Measurements from ENCODE around the gene SGO1.

The SGO1 gene

DNA sequence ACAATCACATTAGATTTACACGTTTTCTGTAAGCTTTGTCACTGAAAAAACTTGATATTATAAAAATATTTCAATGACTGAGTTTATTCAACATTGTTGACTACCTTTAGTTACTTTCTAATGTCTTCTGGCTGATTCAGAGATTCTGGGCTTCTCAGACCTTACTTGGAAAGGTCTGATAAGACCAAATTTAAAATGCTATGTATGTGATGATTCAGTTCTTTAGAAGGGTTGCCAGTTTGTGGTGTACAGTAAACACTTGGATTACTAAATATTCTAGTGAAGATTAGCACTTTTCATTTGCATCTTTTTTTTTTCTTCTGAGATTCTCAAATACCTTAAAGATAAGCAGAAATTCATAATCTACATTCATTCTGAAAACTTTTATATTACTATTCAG lies 49.8 kb downstream of the SGO1 start:
- TF ChIP-seq, protein P1, sequence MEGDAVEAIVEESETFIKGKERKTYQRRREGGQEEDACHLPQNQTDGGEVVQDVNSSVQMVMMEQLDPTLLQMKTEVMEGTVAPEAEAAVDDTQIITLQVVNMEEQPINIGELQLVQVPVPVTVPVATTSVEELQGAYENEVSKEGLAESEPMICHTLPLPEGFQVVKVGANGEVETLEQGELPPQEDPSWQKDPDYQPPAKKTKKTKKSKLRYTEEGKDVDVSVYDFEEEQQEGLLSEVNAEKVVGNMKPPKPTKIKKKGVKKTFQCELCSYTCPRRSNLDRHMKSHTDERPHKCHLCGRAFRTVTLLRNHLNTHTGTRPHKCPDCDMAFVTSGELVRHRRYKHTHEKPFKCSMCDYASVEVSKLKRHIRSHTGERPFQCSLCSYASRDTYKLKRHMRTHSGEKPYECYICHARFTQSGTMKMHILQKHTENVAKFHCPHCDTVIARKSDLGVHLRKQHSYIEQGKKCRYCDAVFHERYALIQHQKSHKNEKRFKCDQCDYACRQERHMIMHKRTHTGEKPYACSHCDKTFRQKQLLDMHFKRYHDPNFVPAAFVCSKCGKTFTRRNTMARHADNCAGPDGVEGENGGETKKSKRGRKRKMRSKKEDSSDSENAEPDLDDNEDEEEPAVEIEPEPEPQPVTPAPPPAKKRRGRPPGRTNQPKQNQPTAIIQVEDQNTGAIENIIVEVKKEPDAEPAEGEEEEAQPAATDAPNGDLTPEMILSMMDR (IDR thresholded peaks at IDR 0.05), result no peak

DNA sequence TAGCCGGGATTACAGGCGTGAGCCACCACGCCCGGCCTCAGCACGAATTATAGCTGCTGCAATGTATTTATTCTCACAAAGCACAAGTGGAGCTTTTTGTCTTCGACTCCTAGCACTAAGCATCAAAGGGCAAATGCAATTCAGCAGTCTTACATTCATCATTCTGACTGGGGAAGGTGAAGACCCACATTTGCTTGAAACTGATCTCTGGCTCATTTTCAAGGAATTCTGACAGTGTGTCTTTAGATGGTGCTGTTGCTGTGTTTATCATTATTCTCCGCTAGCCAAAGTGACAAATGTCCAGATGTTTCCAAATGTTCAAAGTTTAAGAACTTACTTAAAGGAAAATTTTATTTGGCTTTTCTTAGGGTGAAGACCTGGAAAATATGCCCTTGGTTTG lies 55.9 kb downstream of the SGO1 start:
- TF ChIP-seq, protein P1 (IDR thresholded peaks at IDR 0.05), result no peak

DNA sequence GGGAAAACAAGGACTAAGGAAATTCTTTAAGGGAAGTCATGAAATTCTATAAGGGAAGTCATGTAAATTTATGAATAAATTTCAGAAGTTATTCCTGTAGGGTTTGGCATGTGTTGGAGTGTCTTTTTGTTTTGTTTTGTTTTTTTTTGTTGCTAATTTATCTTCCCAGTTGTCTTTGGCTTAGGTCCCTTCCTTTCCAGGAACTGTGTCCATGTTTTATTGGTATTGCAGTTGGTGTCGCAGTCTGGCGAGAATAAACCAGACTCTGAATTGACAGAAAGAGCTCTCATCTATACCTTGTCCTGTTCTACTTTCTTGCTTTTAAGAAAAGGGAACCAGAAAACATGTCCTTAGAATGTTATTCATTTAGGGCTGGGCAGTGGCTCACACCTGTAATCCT lies 57.6 kb downstream of the SGO1 start:
- TF ChIP-seq, protein P1 (IDR thresholded peaks at IDR 0.05), result no peak

DNA sequence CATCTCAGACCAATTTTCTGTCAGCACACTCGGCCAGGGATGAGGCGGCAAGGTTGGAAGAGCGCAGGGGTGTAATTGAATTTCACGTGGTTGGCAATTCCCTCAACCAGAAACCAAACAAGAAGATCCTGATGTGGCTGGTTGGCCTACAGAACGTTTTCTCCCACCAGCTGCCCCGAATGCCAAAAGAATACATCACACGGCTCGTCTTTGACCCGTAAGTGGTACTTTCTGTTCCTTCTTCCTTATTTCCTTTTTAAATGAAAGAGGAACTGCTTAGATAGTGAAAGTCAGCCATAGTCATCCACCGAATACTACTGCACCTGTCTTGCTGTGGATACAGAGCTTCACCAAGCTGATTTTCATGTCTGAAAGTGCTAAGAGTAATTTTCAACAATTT lies 60.1 kb downstream of the SGO1 start:
- TF ChIP-seq, protein P1 (IDR thresholded peaks at IDR 0.05), result no peak

DNA sequence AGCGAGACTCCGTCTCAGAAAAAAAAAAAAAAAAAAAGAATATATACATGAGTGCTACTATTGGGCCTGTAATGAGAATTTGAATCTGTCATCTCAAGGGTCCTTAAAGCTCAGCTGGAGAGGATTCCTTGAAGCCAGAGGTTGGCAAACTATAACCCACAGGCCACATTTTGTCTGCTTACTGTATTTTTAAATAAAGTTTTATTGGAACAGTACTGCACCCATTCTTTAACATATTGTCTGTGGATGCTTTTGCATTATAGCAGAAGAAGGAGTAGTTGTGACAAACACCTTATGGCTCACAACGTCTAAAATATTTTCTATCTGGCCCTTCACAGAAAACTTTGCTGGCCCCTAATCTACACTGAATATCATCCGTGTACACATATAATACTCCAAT lies 60.7 kb downstream of the SGO1 start:
- TF ChIP-seq, protein P1 (IDR thresholded peaks at IDR 0.05), result no peak

DNA sequence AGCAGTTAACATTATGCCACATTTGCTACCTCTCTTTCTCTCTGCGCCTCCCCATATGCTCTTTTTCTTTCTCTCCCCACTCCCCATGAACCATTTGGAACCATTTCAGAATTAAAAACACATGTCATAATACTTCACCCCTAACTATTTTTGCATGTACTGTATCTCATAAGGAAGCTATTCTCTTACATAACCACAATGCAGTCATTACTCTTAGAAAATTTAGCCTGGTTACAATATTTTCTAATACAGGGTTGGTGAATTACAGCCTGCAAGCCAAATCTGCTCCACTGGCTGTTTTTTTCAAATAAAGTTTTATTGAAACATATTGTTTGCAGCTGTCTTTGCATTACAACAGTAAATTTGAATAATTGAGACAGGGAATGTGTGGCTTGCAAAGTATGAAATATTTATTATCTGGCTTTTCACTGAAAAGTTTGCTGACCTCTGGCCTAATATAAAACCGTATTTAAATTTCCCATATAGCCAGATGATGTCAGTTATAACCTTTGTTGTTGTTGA lies 62.8 kb downstream of the SGO1 start:
- TF ChIP-seq, protein P1 (IDR thresholded peaks at IDR 0.05), result no peak

DNA sequence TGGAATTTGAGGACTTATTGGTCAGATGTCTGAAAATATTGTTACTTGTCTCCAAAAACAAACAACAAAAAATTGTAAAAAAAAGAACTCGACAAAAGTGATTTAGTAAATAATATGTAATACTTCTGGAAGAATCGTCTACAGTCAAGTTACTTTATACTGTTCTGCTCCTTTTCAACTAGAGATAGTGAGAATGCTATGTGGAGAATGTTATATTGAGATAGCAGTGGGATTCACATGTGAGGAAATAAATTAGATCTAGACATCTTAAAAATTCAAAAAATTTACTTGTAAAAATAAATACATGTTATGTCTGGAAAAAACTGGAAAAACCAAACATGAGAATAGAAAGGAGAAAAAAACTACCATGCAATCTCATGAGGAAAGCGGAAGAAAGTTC lies 64.9 kb downstream of the SGO1 start:
- TF ChIP-seq, protein P1 (IDR thresholded peaks at IDR 0.05), result no peak
